WTC11 (cell line): Measurements from ENCODE around the gene RBM18. TPM values are rescaled to one million over a fixed set of nuclear protein-coding genes. Genes with fewer than 3 reads are reported as not detected.

Experiments
- ATAC-seq: fragments of 200-7000 bp; cut with Tn5 transposase; 2 replicates; pipeline ENCODE4 v1.10.0; 2021; ENCODE audit warnings: mild to moderate bottlenecking, moderate library complexity
- CTCF ChIA-PET: fragments of 300-600 bp; sonication (Branson Sonifier 250); formaldehyde crosslinking; loops from one replicate; lab custom pipeline; 2021; ENCODE audit warnings: antibody characterized with exemption; lab: Charles Lee
- POLR2A ChIA-PET: fragments of 350-600 bp; sonication (Branson Sonifier 250); formaldehyde crosslinking; loops from one replicate; lab custom pipeline; 2021; ENCODE audit warnings: antibody characterized with exemption; lab: Charles Lee
- DNase-seq: peaks from one replicate; pipeline ENCODE4 v3.0.0; 2021; ENCODE audit warnings: low spot score
- H3K27ac Mint-ChIP-seq: 2 replicates; pipeline ENCODE4 v1.8.0; 2021; ENCODE audit warnings: mixed read lengths
- H3K27me3 Mint-ChIP-seq: 2 replicates; pipeline ENCODE4 v1.8.0; 2021; ENCODE audit warnings: low read depth, mild to moderate bottlenecking, moderate library complexity, mixed read lengths
- H3K36me3 Mint-ChIP-seq: 2 replicates; pipeline ENCODE4 v1.8.0; 2021; ENCODE audit warnings: mixed read lengths
- H3K4me1 Mint-ChIP-seq: 2 replicates; pipeline ENCODE4 v1.8.0; 2022; ENCODE audit warnings: mixed read lengths
- H3K4me3 Mint-ChIP-seq: 2 replicates; pipeline ENCODE4 v1.8.0; 2021; ENCODE audit warnings: mild to moderate bottlenecking, moderate library complexity, mixed read lengths
- H3K9me3 Mint-ChIP-seq: 2 replicates; pipeline ENCODE4 v1.8.0; 2021; ENCODE audit warnings: mixed read lengths
- CDX4 ChIP-seq: fragments of 250-450 bp; sonication (Bioruptor Pico); IDR thresholded peaks from 2 replicates; pipeline ENCODE4 v1.9.0; 2021; ENCODE audit warnings: moderate library complexity, mild to moderate bottlenecking, inconsistent platforms, borderline replicate concordance
- CREM ChIP-seq: sonication (generic); formaldehyde crosslinking; IDR thresholded peaks from 2 replicates; pipeline ENCODE4 v1.8.1; 2022; ENCODE audit warnings: mild to moderate bottlenecking, missing genetic modification reagents, moderate library complexity
- ETV6 ChIP-seq: sonication (generic); formaldehyde crosslinking; IDR thresholded peaks from 2 replicates; pipeline ENCODE4 v1.8.1; 2022; ENCODE audit warnings: mild to moderate bottlenecking, missing genetic modification reagents
- FOXK1 ChIP-seq: sonication (generic); formaldehyde crosslinking; IDR thresholded peaks from 2 replicates; pipeline ENCODE4 v1.8.0; 2022; ENCODE audit warnings: mild to moderate bottlenecking, moderate library complexity, missing genetic modification reagents
- GABPB1 ChIP-seq: sonication (generic); formaldehyde crosslinking; IDR thresholded peaks from 2 replicates; pipeline ENCODE4 v1.8.1; 2023; ENCODE audit warnings: mild to moderate bottlenecking, missing genetic modification reagents
- IRF2 ChIP-seq: sonication (generic); formaldehyde crosslinking; IDR thresholded peaks from 2 replicates; pipeline ENCODE4 v1.8.0; 2022; ENCODE audit warnings: low read depth, missing genetic modification reagents, borderline replicate concordance
- KAT7 ChIP-seq: sonication (generic); formaldehyde crosslinking; IDR thresholded peaks from 2 replicates; pipeline ENCODE4 v1.8.1; 2023; ENCODE audit warnings: missing genetic modification reagents, mild to moderate bottlenecking, borderline replicate concordance
- MAX ChIP-seq: sonication (generic); formaldehyde crosslinking; IDR thresholded peaks from 2 replicates; pipeline ENCODE4 v1.8.0; 2022; ENCODE audit warnings: mild to moderate bottlenecking, missing genetic modification reagents
- NFYB ChIP-seq: sonication (generic); formaldehyde crosslinking; conservative IDR thresholded peaks from 2 replicates; pipeline ENCODE4 v1.8.0; 2022; ENCODE audit warnings: low read depth, missing genetic modification reagents
- RORB ChIP-seq: fragments of 250-450 bp; sonication (Bioruptor Pico); IDR thresholded peaks from 2 replicates; pipeline ENCODE4 v1.9.0; 2021; ENCODE audit warnings: mild to moderate bottlenecking
- SMAD4 ChIP-seq: sonication (generic); formaldehyde crosslinking; IDR thresholded peaks from 2 replicates; pipeline ENCODE4 v1.8.0; 2022; ENCODE audit warnings: mild to moderate bottlenecking, missing genetic modification reagents
- TCF7 ChIP-seq: sonication (generic); formaldehyde crosslinking; IDR thresholded peaks from 2 replicates; pipeline ENCODE4 v1.8.0; 2022; ENCODE audit warnings: mild to moderate bottlenecking, low read depth, missing genetic modification reagents, moderate library complexity
- TEAD1 ChIP-seq: sonication (generic); formaldehyde crosslinking; IDR thresholded peaks from 2 replicates; pipeline ENCODE4 v1.8.0; 2022; ENCODE audit warnings: mild to moderate bottlenecking, missing genetic modification reagents
- ZBTB21 ChIP-seq: sonication (generic); formaldehyde crosslinking; IDR thresholded peaks from 2 replicates; pipeline ENCODE4 v1.8.1; 2023; ENCODE audit warnings: mild to moderate bottlenecking, missing genetic modification reagents, borderline replicate concordance
- ZNF138 ChIP-seq: sonication (generic); formaldehyde crosslinking; conservative IDR thresholded peaks from 2 replicates; pipeline ENCODE4 v1.8.1; 2022; ENCODE audit warnings: mild to moderate bottlenecking, moderate library complexity, missing genetic modification reagents
- ZNF317 ChIP-seq: sonication (generic); formaldehyde crosslinking; IDR thresholded peaks from 2 replicates; pipeline ENCODE4 v1.8.1; 2023; ENCODE audit warnings: low read depth, mild to moderate bottlenecking, moderate library complexity, missing genetic modification reagents, borderline replicate concordance
- total RNA-seq: library from RNA; stranded (reverse); gene quantifications from 3 replicates; pipeline ENCODE4 v1.2.3, GENCODE V29; 2021
- TF ChIP-seq, protein P1 (sequence below): sonication (generic); formaldehyde crosslinking; IDR thresholded peaks from 2 replicates; pipeline ENCODE4 v1.8.0; 2022; ENCODE audit warnings: missing genetic modification reagents
- TF ChIP-seq, protein P2 (sequence below): fragments of 250-450 bp; sonication (Bioruptor Pico); IDR thresholded peaks from 2 replicates; pipeline ENCODE4 v2.1.2; 2022; ENCODE audit warnings: mild to moderate bottlenecking, moderate library complexity
- TF ChIP-seq, protein P3 (sequence below): sonication (generic); formaldehyde crosslinking; IDR thresholded peaks from 2 replicates; pipeline ENCODE4 v1.8.1; 2022; ENCODE audit warnings: mild to moderate bottlenecking, moderate library complexity, missing genetic modification reagents
- TF ChIP-seq, protein P4 (sequence below): sonication (generic); formaldehyde crosslinking; IDR thresholded peaks from 2 replicates; pipeline ENCODE4 v1.8.1; 2023; ENCODE audit warnings: mild to moderate bottlenecking, missing genetic modification reagents, moderate library complexity

Gene RBM18
- total RNA-seq, 1 experiment from 2014 or later, result 11.4 TPM

- TF ChIP-seq ZBTB21 (CRISPR knock-in tag) (no peak), FOXK1 (CRISPR knock-in tag) (no peak), ZNF317 (CRISPR knock-in tag) (no peak), CDX4 (CRISPR knock-in tag) (no peak), NFYB (CRISPR knock-in tag) (no peak), TCF7 (CRISPR knock-in tag) (no peak), GABPB1 (CRISPR knock-in tag) (no peak), RORB (no peak), KAT7 (no peak), TEAD1 (CRISPR knock-in tag) (no peak), ETV6 (no peak), SMAD4 (CRISPR knock-in tag) (no peak), IRF2 (CRISPR knock-in tag) (no peak)
- TF ChIP-seq, protein P1, sequence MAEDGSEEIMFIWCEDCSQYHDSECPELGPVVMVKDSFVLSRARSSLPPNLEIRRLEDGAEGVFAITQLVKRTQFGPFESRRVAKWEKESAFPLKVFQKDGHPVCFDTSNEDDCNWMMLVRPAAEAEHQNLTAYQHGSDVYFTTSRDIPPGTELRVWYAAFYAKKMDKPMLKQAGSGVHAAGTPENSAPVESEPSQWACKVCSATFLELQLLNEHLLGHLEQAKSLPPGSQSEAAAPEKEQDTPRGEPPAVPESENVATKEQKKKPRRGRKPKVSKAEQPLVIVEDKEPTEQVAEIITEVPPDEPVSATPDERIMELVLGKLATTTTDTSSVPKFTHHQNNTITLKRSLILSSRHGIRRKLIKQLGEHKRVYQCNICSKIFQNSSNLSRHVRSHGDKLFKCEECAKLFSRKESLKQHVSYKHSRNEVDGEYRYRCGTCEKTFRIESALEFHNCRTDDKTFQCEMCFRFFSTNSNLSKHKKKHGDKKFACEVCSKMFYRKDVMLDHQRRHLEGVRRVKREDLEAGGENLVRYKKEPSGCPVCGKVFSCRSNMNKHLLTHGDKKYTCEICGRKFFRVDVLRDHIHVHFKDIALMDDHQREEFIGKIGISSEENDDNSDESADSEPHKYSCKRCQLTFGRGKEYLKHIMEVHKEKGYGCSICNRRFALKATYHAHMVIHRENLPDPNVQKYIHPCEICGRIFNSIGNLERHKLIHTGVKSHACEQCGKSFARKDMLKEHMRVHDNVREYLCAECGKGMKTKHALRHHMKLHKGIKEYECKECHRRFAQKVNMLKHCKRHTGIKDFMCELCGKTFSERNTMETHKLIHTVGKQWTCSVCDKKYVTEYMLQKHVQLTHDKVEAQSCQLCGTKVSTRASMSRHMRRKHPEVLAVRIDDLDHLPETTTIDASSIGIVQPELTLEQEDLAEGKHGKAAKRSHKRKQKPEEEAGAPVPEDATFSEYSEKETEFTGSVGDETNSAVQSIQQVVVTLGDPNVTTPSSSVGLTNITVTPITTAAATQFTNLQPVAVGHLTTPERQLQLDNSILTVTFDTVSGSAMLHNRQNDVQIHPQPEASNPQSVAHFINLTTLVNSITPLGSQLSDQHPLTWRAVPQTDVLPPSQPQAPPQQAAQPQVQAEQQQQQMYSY (CRISPR knock-in tag), result no peak
- TF ChIP-seq, protein P2, sequence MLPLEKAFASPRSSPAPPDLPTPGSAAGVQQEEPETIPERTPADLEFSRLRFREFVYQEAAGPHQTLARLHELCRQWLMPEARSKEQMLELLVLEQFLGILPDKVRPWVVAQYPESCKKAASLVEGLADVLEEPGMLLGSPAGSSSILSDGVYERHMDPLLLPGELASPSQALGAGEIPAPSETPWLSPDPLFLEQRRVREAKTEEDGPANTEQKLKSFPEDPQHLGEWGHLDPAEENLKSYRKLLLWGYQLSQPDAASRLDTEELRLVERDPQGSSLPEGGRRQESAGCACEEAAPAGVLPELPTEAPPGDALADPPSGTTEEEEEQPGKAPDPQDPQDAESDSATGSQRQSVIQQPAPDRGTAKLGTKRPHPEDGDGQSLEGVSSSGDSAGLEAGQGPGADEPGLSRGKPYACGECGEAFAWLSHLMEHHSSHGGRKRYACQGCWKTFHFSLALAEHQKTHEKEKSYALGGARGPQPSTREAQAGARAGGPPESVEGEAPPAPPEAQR (CRISPR knock-in tag), result no peak
- TF ChIP-seq, protein P3, sequence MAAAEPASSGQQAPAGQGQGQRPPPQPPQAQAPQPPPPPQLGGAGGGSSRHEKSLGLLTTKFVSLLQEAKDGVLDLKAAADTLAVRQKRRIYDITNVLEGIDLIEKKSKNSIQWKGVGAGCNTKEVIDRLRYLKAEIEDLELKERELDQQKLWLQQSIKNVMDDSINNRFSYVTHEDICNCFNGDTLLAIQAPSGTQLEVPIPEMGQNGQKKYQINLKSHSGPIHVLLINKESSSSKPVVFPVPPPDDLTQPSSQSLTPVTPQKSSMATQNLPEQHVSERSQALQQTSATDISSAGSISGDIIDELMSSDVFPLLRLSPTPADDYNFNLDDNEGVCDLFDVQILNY (CRISPR knock-in tag), result no peak
- TF ChIP-seq, all 79 proteins: peak for 0
- Mint-ChIP-seq H3K4me3 (peak overlapping the region; percentile 64), H3K27me3 (peaks cover 100% of the 10 kb centered on the region), H3K4me1 (peaks cover 52% of the 10 kb centered on the region), H3K9me3 (no peaks in the 10 kb centered on the region), H3K36me3 (peaks cover 7% of the 10 kb centered on the region; the same call in 1 of the 2 replicates), H3K27ac (no peak overlapping the region)
- peak; percentile 34 for DNase-seq
- CTCF ChIA-PET, result interaction anchor here (1.0 to 1.1 kb wide), 2 partner anchors 92 to 95 kb away, joined by 3 to 4 read pairs; no protein-coding TSS in a partner anchor
- POLR2A ChIA-PET, result no interaction called here
- peak; percentile 2 for ATAC-seq
These were observed 44.6 kb downstream of the RBM18 start for GRCh38 chr9:122219856-122220672.

DNA sequence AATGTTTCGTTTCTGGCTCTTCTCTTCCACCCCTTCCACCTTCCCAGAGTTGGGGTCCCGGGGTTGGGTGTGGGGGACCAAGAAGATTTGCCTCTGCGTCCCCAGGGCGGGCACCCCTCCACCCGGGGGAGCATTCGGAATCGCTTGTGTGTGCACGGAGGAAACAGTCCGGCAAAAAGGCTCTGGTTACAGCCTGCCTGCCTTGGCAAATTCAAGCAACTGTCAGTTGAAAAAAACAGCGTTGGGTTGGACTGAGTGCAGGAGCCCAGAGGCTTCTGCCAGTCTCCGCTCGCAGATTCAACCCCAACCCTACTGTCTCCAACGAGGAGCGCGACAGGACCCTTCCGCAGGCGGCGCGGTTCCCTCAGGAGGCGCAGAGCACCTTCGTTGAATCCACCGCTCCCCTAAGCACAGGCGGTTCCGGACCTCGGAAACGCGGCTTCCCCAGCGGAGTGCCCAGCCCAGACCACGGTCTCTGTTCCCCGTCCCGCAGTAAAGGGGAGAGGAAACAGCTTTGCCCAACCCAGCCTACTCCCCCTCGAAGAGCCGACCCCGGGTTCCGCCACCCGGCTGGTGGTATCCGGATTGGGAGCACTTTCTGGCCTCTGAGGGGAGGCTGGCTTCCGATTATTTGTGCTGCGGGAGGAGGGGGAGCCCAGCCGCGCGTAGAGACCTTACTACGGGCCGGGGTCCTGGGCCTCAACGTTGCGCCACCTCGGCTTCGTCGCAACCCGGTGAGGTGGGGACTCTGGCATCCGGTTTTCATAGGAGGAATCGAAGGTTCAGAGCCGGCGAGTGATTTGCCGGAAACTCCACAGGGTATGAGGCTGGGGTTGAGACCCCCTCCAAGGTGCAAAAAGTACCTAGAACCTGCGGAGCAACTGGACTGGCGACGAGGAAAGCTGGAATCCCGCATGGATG lies 45.4 kb downstream of the RBM18 start:
- DNase-seq (peak; percentile 50), ATAC-seq (peak; percentile 12)
- Mint-ChIP-seq H3K27me3 (peaks cover 100% of the 10 kb centered on the region), H3K36me3 (peaks cover 5% of the 10 kb centered on the region; the same call in 1 of the 2 replicates), H3K4me3 (peak overlapping the region; percentile 64), H3K27ac (no peak overlapping the region), H3K9me3 (no peaks in the 10 kb centered on the region), H3K4me1 (peaks cover 56% of the 10 kb centered on the region)
- ChIA-PET POLR2A (no interaction called here), CTCF (interaction anchor here (1.0 kb wide), 1 partner anchor 94 kb away, joined by 4 read pairs; no protein-coding TSS in a partner anchor)
- no peak for TF ChIP-seq CREM (CRISPR knock-in tag)
- TF ChIP-seq, protein P4, sequence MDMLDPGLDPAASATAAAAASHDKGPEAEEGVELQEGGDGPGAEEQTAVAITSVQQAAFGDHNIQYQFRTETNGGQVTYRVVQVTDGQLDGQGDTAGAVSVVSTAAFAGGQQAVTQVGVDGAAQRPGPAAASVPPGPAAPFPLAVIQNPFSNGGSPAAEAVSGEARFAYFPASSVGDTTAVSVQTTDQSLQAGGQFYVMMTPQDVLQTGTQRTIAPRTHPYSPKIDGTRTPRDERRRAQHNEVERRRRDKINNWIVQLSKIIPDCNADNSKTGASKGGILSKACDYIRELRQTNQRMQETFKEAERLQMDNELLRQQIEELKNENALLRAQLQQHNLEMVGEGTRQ, result no peak
- TF ChIP-seq ZNF138 (CRISPR knock-in tag), result no peak
- TF ChIP-seq TCF7 (CRISPR knock-in tag), result no peak
- peak; percentile 27; the same call in 1 of the 2 replicates for TF ChIP-seq MAX (CRISPR knock-in tag)
- TF ChIP-seq FOXK1 (CRISPR knock-in tag), result no peak
